Parathyroid adenoma (tissue), 2 donors: ENCODE results near the gene RBFOX1.

Source experiments
- H2AFZ ChIP-seq: fragments of 300-600 bp; sonication (generic); one replicate; pipeline ENCODE4 v1.7.0; 2017; ENCODE audit warnings: antibody characterized with exemption, mild to moderate bottlenecking
- H3K27ac ChIP-seq: fragments of 300-600 bp; sonication (generic); one replicate; pipeline ENCODE4 v1.7.0; 2017
- H3K27me3 ChIP-seq: fragments of 300-600 bp; sonication (generic); one replicate; pipeline ENCODE4 v1.7.0; 2017; ENCODE audit warnings: low read length; ENCODE audit not compliant: control insufficient read depth, insufficient read depth
- H3K36me3 ChIP-seq: fragments of 300-600 bp; sonication (generic); one replicate; pipeline ENCODE4 v1.7.0; 2017; ENCODE audit warnings: low read length; ENCODE audit not compliant: control insufficient read depth, insufficient read depth
- H3K4me1 ChIP-seq: fragments of 300-600 bp; sonication (generic); one replicate; pipeline ENCODE4 v1.7.0; 2017; ENCODE audit warnings: control low read depth
- H3K4me2 ChIP-seq: fragments of 300-600 bp; sonication (generic); one replicate; pipeline ENCODE4 v1.7.0; 2017; ENCODE audit warnings: low read length
- H3K4me3 ChIP-seq: fragments of 300-600 bp; sonication (generic); one replicate; pipeline ENCODE4 v1.7.0; 2017; ENCODE audit warnings: low read depth, low read length
- H3K79me2 ChIP-seq: fragments of 300-600 bp; sonication (generic); one replicate; pipeline ENCODE4 v1.7.0; 2017; ENCODE audit warnings: control low read depth
- H3K9ac ChIP-seq: fragments of 300-600 bp; sonication (generic); one replicate; pipeline ENCODE4 v1.7.0; 2017; ENCODE audit warnings: mild to moderate bottlenecking
- H3K9me3 ChIP-seq: fragments of 300-600 bp; sonication (generic); one replicate; pipeline ENCODE4 v1.7.0; 2017; ENCODE audit warnings: low read length; ENCODE audit not compliant: control insufficient read depth
- CTCF ChIP-seq: fragments of 300-600 bp; sonication (generic); IDR thresholded peaks from one replicate; pipeline ENCODE4 v1.7.0; 2017; ENCODE audit warnings: antibody characterized with exemption, mild to moderate bottlenecking
- donor health status: primary hyperparathyroidism.

RBFOX1 gene

GRCh38 chr16:7746941-7747340 is 414.3 kb downstream of the RBFOX1 start:
- Histone ChIP-seq H3K4me2 (no peak overlapping the region), H3K36me3 (no peaks in the 10 kb centered on the region), H3K9ac (no peak overlapping the region), H3K27ac (no peak overlapping the region), H3K9me3 (no peaks in the 10 kb centered on the region), H2AFZ (no peak overlapping the region), H3K27me3 (no peaks in the 10 kb centered on the region), H3K79me2 (no peaks in the 10 kb centered on the region), H3K4me3 (no peak overlapping the region), H3K4me1 (no peaks in the 10 kb centered on the region)
- no peak for TF ChIP-seq CTCF

GRCh38 chr16:7748522-7748921 is 415.9 kb downstream of the RBFOX1 start:
- H2AFZ ChIP-seq, result no peak overlapping the region
- no peak for TF ChIP-seq CTCF
- H3K4me1 ChIP-seq, result no peaks in the 10 kb centered on the region
- no peaks in the 10 kb centered on the region for H3K36me3 ChIP-seq
- H3K79me2 ChIP-seq, result no peaks in the 10 kb centered on the region
- no peak overlapping the region for H3K4me3 ChIP-seq
- no peak overlapping the region for H3K9ac ChIP-seq
- no peak overlapping the region for H3K27ac ChIP-seq
- H3K4me2 ChIP-seq, result no peak overlapping the region
- no peaks in the 10 kb centered on the region for H3K27me3 ChIP-seq
- H3K9me3 ChIP-seq, result no peaks in the 10 kb centered on the region

DNA sequence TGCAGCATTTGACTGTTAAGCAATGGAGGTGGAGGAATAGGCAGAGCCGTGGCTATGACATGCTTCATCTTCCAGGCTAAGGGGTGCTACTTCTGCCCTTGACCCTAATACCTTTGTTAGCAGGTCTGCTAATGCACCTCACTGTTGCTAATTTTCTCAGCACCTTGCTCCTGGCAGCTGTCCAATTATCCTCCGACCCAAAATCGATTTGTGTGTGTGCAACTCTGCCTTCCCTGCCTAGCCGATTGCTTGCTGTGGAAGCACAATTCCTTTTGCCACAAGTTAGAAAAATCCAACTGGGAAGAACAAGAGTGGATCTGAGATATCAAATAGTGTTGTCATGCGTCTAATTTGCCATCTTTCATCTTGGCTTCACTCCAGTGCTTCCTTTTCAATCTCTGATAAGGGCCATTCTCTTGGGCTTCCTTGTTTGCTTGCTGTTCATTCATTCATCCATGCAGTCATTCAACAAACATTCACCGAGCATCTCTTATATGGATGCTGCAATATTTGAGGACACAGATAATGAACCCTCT is 422.8 kb downstream of the RBFOX1 start:
- Histone ChIP-seq H3K27ac (no peak overlapping the region), H3K9ac (no peak overlapping the region), H3K36me3 (no peaks in the 10 kb centered on the region), H2AFZ (no peak overlapping the region), H3K27me3 (no peaks in the 10 kb centered on the region), H3K9me3 (no peaks in the 10 kb centered on the region), H3K4me1 (no peaks in the 10 kb centered on the region), H3K4me3 (no peak overlapping the region), H3K79me2 (no peaks in the 10 kb centered on the region), H3K4me2 (no peak overlapping the region)
- TF ChIP-seq CTCF, result no peak
